GM12878 (cell line): ENCODE results near the gene PLB1. TPM values are rescaled to one million over a fixed set of nuclear protein-coding genes. Genes with fewer than 3 reads are reported as not detected.

Experiments used
- ATAC-seq: fragments of 200-7000 bp; cut with Tn5 transposase; 3 replicates; pipeline ENCODE4 v1.9.1; 2020; ENCODE audit warnings: mild to moderate bottlenecking, moderate library complexity
- BruUV-seq: library from RNA; stranded (reverse); fragments of 400-500 nt; replicated peaks from 2 replicates; lab custom pipeline; 2021; lab: Mats Ljungman, UMichigan
- CTCF ChIA-PET: fragments of 300-600 bp; sonication (Branson Sonifier 250); formaldehyde crosslinking; extraction: SDS; loops from one replicate; lab custom pipeline; 2021; ENCODE audit warnings: inconsistent platforms; lab: Yijun Ruan, JAX
- POLR2A ChIA-PET: fragments of 350-600 bp; formaldehyde crosslinking; extraction: SDS; loops from one replicate; lab custom pipeline; 2021; ENCODE audit warnings: inconsistent platforms; lab: Charles Lee
- RAD21 ChIA-PET: fragments of 300-600 bp; sonication (Branson Sonifier 250); formaldehyde crosslinking; loops from one replicate; lab custom pipeline; 2023; ENCODE audit warnings: antibody characterized with exemption; ENCODE audit not compliant: unreplicated experiment; lab: Charles Lee
- SMC1A ChIA-PET: fragments of 300-600 bp; sonication (Branson Sonifier 250); formaldehyde crosslinking; loops from one replicate; lab custom pipeline; 2023; ENCODE audit not compliant: unreplicated experiment, uncharacterized antibody; lab: Charles Lee
- DNase-seq: peaks from one replicate; pipeline ENCODE4 v3.0.0-alpha.2; 2011; ENCODE audit warnings: low read depth, low spot score
- FAIRE-seq: peaks from 3 replicates; lab custom pipeline; 2011; peaks lifted over from hg19 to GRCh38; lab: Jason Lieb, UNC
- H2AFZ ChIP-seq: 2 replicates; pipeline ENCODE4 v1.6.0; 2011; ENCODE audit warnings: low read depth, low read length, control low read depth; ENCODE audit not compliant: control insufficient read depth
- H3K27ac ChIP-seq: 2 replicates; pipeline ENCODE4 v1.5.1; 2011; ENCODE audit warnings: control low read depth; ENCODE audit not compliant: control insufficient read depth, insufficient read depth
- H3K27me3 ChIP-seq, 2 experiments: replicated peaks in 1 of 2; 2 replicates each; pipeline versions ENCODE4 v1.6.0 to v1.6.1; 2011; ENCODE audit warnings: low read length in 1 of 2; ENCODE audit not compliant: control insufficient read depth in 2 of 2, insufficient read depth in 2 of 2
- H3K36me3 ChIP-seq, 2 experiments: 2 replicates each; pipeline ENCODE4 v1.5.1; 2011; ENCODE audit warnings: low read length in 1 of 2; ENCODE audit not compliant: control insufficient read depth in 2 of 2, insufficient read depth in 2 of 2
- H3K4me1 ChIP-seq: 2 replicates; pipeline ENCODE4 v1.6.1; 2011; ENCODE audit warnings: mild to moderate bottlenecking, low read length, moderate library complexity, mixed read lengths; ENCODE audit not compliant: control insufficient read depth, insufficient read depth
- H3K4me2 ChIP-seq: 2 replicates; pipeline ENCODE4 v1.6.0; 2011; ENCODE audit warnings: control low read depth; ENCODE audit not compliant: control insufficient read depth, insufficient read depth
- H3K4me3 ChIP-seq: fragments of 200-600 bp; sonication (generic); 2 replicates; pipeline ENCODE4 v1.5.1; 2016
- H3K79me2 ChIP-seq: 2 replicates; pipeline ENCODE4 v1.6.0; 2011; ENCODE audit warnings: low read length; ENCODE audit not compliant: control insufficient read depth, insufficient read depth
- H3K9ac ChIP-seq: 2 replicates; pipeline ENCODE4 v1.8.0; 2011; ENCODE audit warnings: low read length, control low read depth, mixed read lengths; ENCODE audit not compliant: control insufficient read depth, insufficient read depth
- H3K9me3 ChIP-seq: replicated peaks from 3 replicates; pipeline ENCODE4 v1.5.1; 2011; ENCODE audit warnings: mild to moderate bottlenecking, low read length; ENCODE audit not compliant: control insufficient read depth, insufficient read depth
- H4K20me1 ChIP-seq: 2 replicates; pipeline ENCODE4 v1.6.0; 2011; ENCODE audit not compliant: control insufficient read depth, insufficient read depth
- POLR2AphosphoS5 ChIP-seq: IDR thresholded peaks from 2 replicates; pipeline ENCODE4 v1.6.1; 2011; ENCODE audit warnings: mild to moderate bottlenecking, low read length, inconsistent platforms
- RUNX3 ChIP-seq: IDR thresholded peaks from 2 replicates; pipeline ENCODE4 v1.6.1; 2012; ENCODE audit warnings: low read length, inconsistent platforms
- SPI1 ChIP-seq: IDR thresholded peaks from 2 replicates; pipeline ENCODE4 v1.6.1; 2011; ENCODE audit warnings: low read depth, mild to moderate bottlenecking, low read length, moderate library complexity, borderline replicate concordance; ENCODE audit not compliant: insufficient read depth
- SREBF1 ChIP-seq: IDR thresholded peaks from 2 replicates; pipeline ENCODE4 v1.6.1; 2012; ENCODE audit warnings: mild to moderate bottlenecking, low read length
- WGBS: methylation state at CpG from one replicate; pipeline ENCODE4 v1.1.6; 2016; ENCODE audit warnings: low lambda C conversion rate; ENCODE audit not compliant: insufficient replicate concordance, insufficient coverage; ENCODE audit errors: missing lambda C conversion rate; 5-methylcytosine and 5-hydroxymethylcytosine counted together
- in situ Hi-C: fragments of 300-500 bp; cut with MboI; formaldehyde crosslinking; loops from 9 replicates; pipeline ENCODE4 v1.14.3; 2018; ENCODE audit warnings: mixed read lengths
- intact Hi-C: fragments of 100-400 bp; cut with micrococcal nuclease; formaldehyde crosslinking; loops from one replicate; pipeline ENCODE4 v1.14.2; 2022; ENCODE audit not compliant: unreplicated experiment
- polyA plus RNA-seq, 11 experiments: library from polyadenylated mRNA; depleted of rRNA in 4 of 11; unstranded in 6 of 11; stranded (reverse) in 5 of 11; fragments of >200 nt; fragmentation: Nextera tagmentation in 4 of 11; fragmentation: Illumina TruSeq in 1 of 11; extraction: Ambion mirVana in 4 of 11; extraction: Trizol in 1 of 11; gene quantifications; 1 replicate in 1 of 11; 2 replicates in 10 of 11; pipeline versions ENCODE4 v1.2.1 to v1.2.3, GENCODE V29; 2011 to 2016; ENCODE audit warnings: inconsistent platforms in 2 of 11, missing spikeins in 2 of 11, low read depth in 1 of 11
- total RNA-seq, 4 experiments: library from RNA; depleted of rRNA in 3 of 4; stranded (reverse); fragments of >200 nt in 3 of 4; fragmentation: Illumina TruSeq in 1 of 4; extraction: Trizol in 1 of 4; gene quantifications; 2 replicates each; pipeline versions ENCODE4 v1.2.1 to v1.2.3, GENCODE V29; 2013 to 2021

PLB1 gene
- total and polyA plus RNA-seq, 10 of the 15 experiments (the other 5 are each of a cell fraction or from before 2014, with no cell fraction given): 0.03 to 0.49 (median 0.28) TPM

- SMC1A ChIA-PET: no interaction called here
- 23% methylated on average over 4 of the region's 4 CpGs for WGBS
- Histone ChIP-seq H3K27ac (no peak overlapping the region), H3K79me2 (no peaks in the 10 kb centered on the region), H3K9ac (no peak overlapping the region), H2AFZ (no peak overlapping the region), H3K36me3 (no peaks in the 10 kb centered on the region), H3K4me2 (no peak overlapping the region), H3K9me3 (no peaks in the 10 kb centered on the region), H3K4me3 (no peak overlapping the region), H4K20me1 (no peaks in the 10 kb centered on the region), H3K27me3 (no peaks in the 10 kb centered on the region), H3K4me1 (no peaks in the 10 kb centered on the region)
- RAD21 ChIA-PET: no interaction called here
- CTCF ChIA-PET: no interaction called here
- POLR2A ChIA-PET: no interaction called here
- ATAC-seq: no peak
- no peak for FAIRE-seq
- BruUV-seq: no TSS peak
- DNase-seq: no peak
- intact Hi-C loops: no loop called here
- in situ Hi-C loops: no loop called here
- TF ChIP-seq SREBF1 (no peak), RUNX3 (peak; percentile 25; the same call in 1 of the 2 replicates), SPI1 (no peak)
These were observed 32.0 kb upstream of the PLB1 start for GRCh38 chr2:28463893-28464292.

- Histone ChIP-seq H3K4me3 (no peak overlapping the region), H3K27ac (no peak overlapping the region), H3K4me2 (no peak overlapping the region), H3K36me3 (no peaks in the 10 kb centered on the region), H4K20me1 (no peaks in the 10 kb centered on the region), H2AFZ (no peak overlapping the region), H3K79me2 (no peaks in the 10 kb centered on the region), H3K27me3 (no peaks in the 10 kb centered on the region; a peak in 1 of 4 replicates), H3K9me3 (no peaks in the 10 kb centered on the region), H3K4me1 (no peaks in the 10 kb centered on the region), H3K9ac (no peak overlapping the region)
- WGBS: 21% methylated on average over 8 of the region's 8 CpGs
- ChIA-PET RAD21 (no interaction called here), CTCF (no interaction called here), SMC1A (no interaction called here), POLR2A (no interaction called here)
- peak; percentile 41 for TF ChIP-seq RUNX3
- TF ChIP-seq POLR2AphosphoS5: no peak
- no peak for ATAC-seq
- no TSS peak for BruUV-seq
- DNase-seq: no peak
- intact Hi-C loops (no loop called here), in situ Hi-C loops (no loop called here)
- FAIRE-seq: no peak
These were observed 30.5 kb upstream of the PLB1 start for GRCh38 chr2:28465148-28465885.
